Measurements from ENCODE around the gene CYP4A22. TPM values are rescaled to one million over a fixed set of nuclear protein-coding genes. Genes with fewer than 3 reads are reported as not detected.
A peak's percentile ranks its signal among the peaks of the same experiment; 100 is the strongest.
"Not testable (repeated sequence)": the region's sequence is repeated elsewhere in the genome, so short reads cannot be mapped to it uniquely, and the experiment has no call there.

CYP4A22 gene
- polyA plus RNA-seq, 6 donors from 2014 or later = not detected

- not testable (repeated sequence) for DNase-seq; H3K36me3 Mint-ChIP-seq; H3K4me3 Mint-ChIP-seq; H3K9me3 Mint-ChIP-seq; H3K4me1 Mint-ChIP-seq; ATAC-seq (ENCODE audit: low read depth in 2 of 2)
- peak overlapping the region in 1 of 6 donors; percentile 16 for H3K27ac Mint-ChIP-seq
- peaks cover 4 to 13% (median 7%) of the 10 kb centered on the region in 3 donors for H3K27me3 Mint-ChIP-seq
Measured at GRCh38 chr1:47132665-47133064, 4.6 kb upstream of the CYP4A22 start.

GRCh38 chr1:47137925-47138615, 829 bp downstream of the CYP4A22 start:
- Mint-ChIP-seq H3K27ac (peak overlapping the region in 1 of 6 donors; percentile 24), H3K9me3 (peaks cover 0 to 3% (median 1%) of the 10 kb centered on the region in 7 donors), H3K36me3 (no peaks in the 10 kb centered on the region), H3K4me3 (no peak overlapping the region), H3K4me1 (no peaks in the 10 kb centered on the region), H3K27me3 (peaks cover 0 to 12% (median 4%) of the 10 kb centered on the region in 3 donors)
- no peak for DNase-seq
- ATAC-seq (ENCODE audit: low read depth in 2 of 2) = no peak

GRCh38 chr1:47140358-47140757, 3.1 kb downstream of the CYP4A22 start:
- not testable (repeated sequence) for H3K36me3 Mint-ChIP-seq

GRCh38 chr1:47143654-47144053, 6.4 kb downstream of the CYP4A22 start:
- H3K27me3 Mint-ChIP-seq = peaks cover 8 to 26% (median 14%) of the 10 kb centered on the region in 3 donors
- DNase-seq; H3K9me3 Mint-ChIP-seq; H3K4me1 Mint-ChIP-seq; H3K27ac Mint-ChIP-seq; ATAC-seq (ENCODE audit: low read depth in 2 of 2); H3K36me3 Mint-ChIP-seq; H3K4me3 Mint-ChIP-seq: not testable (repeated sequence)

More at GRCh38 chr1:47140358-47140757, 3.1 kb downstream of the CYP4A22 start:
- not testable (repeated sequence) for DNase-seq; H3K27ac Mint-ChIP-seq; H3K4me3 Mint-ChIP-seq; H3K4me1 Mint-ChIP-seq; ATAC-seq (ENCODE audit: low read depth in 2 of 2); H3K9me3 Mint-ChIP-seq
- H3K27me3 Mint-ChIP-seq = peaks cover 0 to 12% (median 4%) of the 10 kb centered on the region in 3 donors

GRCh38 chr1:47146495-47146894, 9.3 kb downstream of the CYP4A22 start:
- H3K27me3 Mint-ChIP-seq = peaks cover 12 to 45% (median 36%) of the 10 kb centered on the region in 3 donors
- not testable (repeated sequence) for ATAC-seq (ENCODE audit: low read depth in 2 of 2); H3K36me3 Mint-ChIP-seq

GRCh38 chr1:47147047-47147785, 10.0 kb downstream of the CYP4A22 start:
- Mint-ChIP-seq H3K4me3 (no peak overlapping the region), H3K27me3 (peaks cover 12 to 45% (median 36%) of the 10 kb centered on the region in 3 donors), H3K36me3 (no peaks in the 10 kb centered on the region), H3K9me3 (peaks cover 0 to 2% (median 0%) of the 10 kb centered on the region in 7 donors), H3K27ac (no peak overlapping the region), H3K4me1 (no peaks in the 10 kb centered on the region)
- no peak for DNase-seq
- no peak for ATAC-seq (ENCODE audit: low read depth in 2 of 2)

More at GRCh38 chr1:47146495-47146894, 9.3 kb downstream of the CYP4A22 start:
- not testable (repeated sequence) for H3K27ac Mint-ChIP-seq, H3K9me3 Mint-ChIP-seq, H3K4me3 Mint-ChIP-seq, H3K4me1 Mint-ChIP-seq, DNase-seq

- not testable (repeated sequence) for H3K27ac Mint-ChIP-seq; H3K9me3 Mint-ChIP-seq; H3K4me3 Mint-ChIP-seq; H3K4me1 Mint-ChIP-seq; DNase-seq; ATAC-seq (ENCODE audit: low read depth in 2 of 2); H3K36me3 Mint-ChIP-seq
- peaks cover 12 to 44% (median 41%) of the 10 kb centered on the region in 3 donors for H3K27me3 Mint-ChIP-seq
Measured at GRCh38 chr1:47149162-47149561, 11.9 kb downstream of the CYP4A22 start.

- peaks cover 23 to 31% (median 25%) of the 10 kb centered on the region in 3 donors for H3K27me3 Mint-ChIP-seq
- ATAC-seq (ENCODE audit: low read depth in 2 of 2); H3K27ac Mint-ChIP-seq; H3K4me3 Mint-ChIP-seq; H3K4me1 Mint-ChIP-seq; H3K36me3 Mint-ChIP-seq; DNase-seq: not testable (repeated sequence)
- peaks cover 10 to 26% (median 16%) of the 10 kb centered on the region in 7 donors for H3K9me3 Mint-ChIP-seq
Measured at GRCh38 chr1:47156457-47156856, 19.2 kb downstream of the CYP4A22 start.

GRCh38 chr1:47157957-47158356, 20.7 kb downstream of the CYP4A22 start:
- H3K36me3 Mint-ChIP-seq = not testable (repeated sequence)

GRCh38 chr1:47160716-47161115, 23.5 kb downstream of the CYP4A22 start:
- Mint-ChIP-seq H3K4me1 (no peaks in the 10 kb centered on the region), H3K9me3 (peaks cover 3 to 16% (median 6%) of the 10 kb centered on the region in 7 donors), H3K4me3 (no peak overlapping the region), H3K36me3 (peaks cover 0 to 2% of the 10 kb centered on the region in 2 donors), H3K27me3 (peaks cover 24 to 51% (median 29%) of the 10 kb centered on the region in 3 donors), H3K27ac (no peak overlapping the region)
- no peak for ATAC-seq (ENCODE audit: low read depth in 2 of 2)
- no peak for DNase-seq

More at GRCh38 chr1:47157957-47158356, 20.7 kb downstream of the CYP4A22 start:
- not testable (repeated sequence) for DNase-seq; H3K27ac Mint-ChIP-seq; ATAC-seq (ENCODE audit: low read depth in 2 of 2); H3K4me1 Mint-ChIP-seq
- Mint-ChIP-seq H3K9me3 (peaks cover 10 to 26% (median 16%) of the 10 kb centered on the region in 7 donors), H3K27me3 (peaks cover 24 to 46% (median 28%) of the 10 kb centered on the region in 3 donors), H3K4me3 (peak overlapping the region in 1 of 8 donors; percentile 26)

GRCh38 chr1:47161298-47162040, 24.2 kb downstream of the CYP4A22 start:
- Mint-ChIP-seq H3K4me3 (no peak overlapping the region), H3K9me3 (peaks cover 0 to 14% (median 7%) of the 10 kb centered on the region in 7 donors), H3K27me3 (peaks cover 17 to 44% (median 22%) of the 10 kb centered on the region in 3 donors), H3K36me3 (peaks cover 0 to 4% of the 10 kb centered on the region in 2 donors), H3K4me1 (no peaks in the 10 kb centered on the region), H3K27ac (no peak overlapping the region)
- DNase-seq (no peak), ATAC-seq (ENCODE audit: low read depth in 2 of 2) (no peak)

- Mint-ChIP-seq H3K4me1 (no peaks in the 10 kb centered on the region), H3K27me3 (peaks cover 17 to 46% (median 41%) of the 10 kb centered on the region in 3 donors), H3K36me3 (peaks cover 0 to 4% of the 10 kb centered on the region in 2 donors), H3K27ac (no peak overlapping the region), H3K4me3 (no peak overlapping the region), H3K9me3 (peaks cover 0 to 8% (median 4%) of the 10 kb centered on the region in 7 donors)
- DNase-seq (no peak), ATAC-seq (ENCODE audit: low read depth in 2 of 2) (no peak)
Measured at GRCh38 chr1:47164552-47164951, 27.3 kb downstream of the CYP4A22 start.

- H3K4me3 Mint-ChIP-seq = no peak overlapping the region
- no peak overlapping the region for H3K27ac Mint-ChIP-seq
- ATAC-seq (ENCODE audit: low read depth in 2 of 2) = no peak
- peaks cover 26 to 49% (median 28%) of the 10 kb centered on the region in 3 donors for H3K27me3 Mint-ChIP-seq
- peaks cover 3 to 6% (median 5%) of the 10 kb centered on the region in 3 donors for H3K4me1 Mint-ChIP-seq
- H3K9me3 Mint-ChIP-seq = peaks cover 0 to 6% (median 4%) of the 10 kb centered on the region in 7 donors
- H3K36me3 Mint-ChIP-seq = no peaks in the 10 kb centered on the region
- no peak for DNase-seq
Measured at GRCh38 chr1:47172782-47173181, 35.5 kb downstream of the CYP4A22 start.

All from naive B cell (primary cell).